Measurements from ENCODE around the gene PPP1R9A.

Gene PPP1R9A

DNA sequence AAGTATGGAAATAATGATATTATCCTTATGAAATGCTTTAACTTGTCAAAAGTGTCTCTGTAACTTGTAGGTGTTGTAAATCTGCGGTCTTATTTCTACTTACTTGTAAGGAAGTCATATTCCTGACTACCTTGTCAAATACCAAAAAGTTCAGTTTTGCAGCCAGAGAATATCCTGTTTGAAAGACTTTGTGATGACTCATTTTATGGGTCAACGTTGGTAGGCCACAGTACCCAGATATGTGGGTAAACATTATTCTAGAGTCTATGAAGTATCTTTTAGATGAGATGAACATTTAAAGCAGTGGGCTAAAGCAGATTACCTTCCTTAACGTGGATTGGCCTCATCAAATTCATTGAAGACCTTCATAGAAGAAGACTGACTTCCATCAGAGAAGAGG lies 195.3 kb downstream of the PPP1R9A start:
- no peak for DNase-seq

DNA sequence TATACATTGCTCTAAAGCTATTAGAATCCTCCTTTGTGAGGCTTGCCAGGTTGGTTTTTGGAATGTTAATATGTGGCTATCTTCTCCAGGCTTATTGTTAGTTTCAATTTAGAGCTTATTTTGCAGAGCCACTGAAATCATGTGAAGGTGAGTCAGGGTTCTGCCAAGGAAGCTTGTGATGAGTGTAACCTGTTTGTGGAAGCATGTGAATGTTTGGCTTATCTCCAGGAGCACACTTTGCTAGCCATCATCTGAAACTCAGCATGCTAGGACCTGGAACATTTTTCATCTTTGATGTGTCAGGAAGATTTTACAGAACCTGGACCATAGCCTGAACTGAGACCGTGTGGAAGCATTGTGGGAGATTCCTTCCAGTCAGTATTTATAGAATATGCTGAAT lies 197.3 kb downstream of the PPP1R9A start:
- DNase-seq: no peak

DNA sequence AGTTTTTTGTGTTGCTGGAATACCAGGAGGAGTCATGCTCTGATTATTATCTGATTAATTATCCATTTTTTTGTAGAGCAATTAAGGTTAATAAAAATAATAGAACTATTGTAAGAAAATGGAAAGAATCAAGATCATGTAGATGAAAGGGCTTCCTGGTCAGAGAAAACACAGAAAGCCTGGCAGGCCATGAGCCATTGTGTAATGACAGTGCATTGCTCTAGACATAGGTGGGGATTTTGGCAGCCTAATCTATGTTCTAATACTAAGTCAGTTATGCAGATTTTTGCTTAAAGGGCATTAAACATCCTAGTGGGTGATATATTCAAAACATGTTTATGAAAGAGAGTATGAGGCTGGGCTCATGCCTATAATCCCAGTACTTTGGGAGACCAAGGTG lies 198.2 kb downstream of the PPP1R9A start:
- no peak for DNase-seq

DNA sequence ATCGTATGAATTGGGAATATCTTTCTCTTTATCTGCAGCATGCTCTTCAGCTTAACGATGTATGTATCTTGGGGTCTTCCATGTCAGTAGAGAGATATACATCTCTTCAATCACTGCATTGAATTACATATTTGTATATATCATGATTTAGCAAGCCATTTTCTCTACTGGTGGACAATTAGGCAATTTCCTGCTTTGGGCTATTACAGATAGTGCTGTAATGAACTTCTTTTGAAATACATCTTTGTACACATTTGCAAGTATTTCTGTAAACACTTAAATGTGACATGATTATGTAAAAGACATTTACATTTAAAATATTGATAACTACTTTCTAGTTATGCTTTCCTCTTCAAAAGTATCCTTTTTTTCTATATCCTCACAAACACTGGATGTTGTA lies 199.0 kb downstream of the PPP1R9A start:
- no peak for DNase-seq

DNA sequence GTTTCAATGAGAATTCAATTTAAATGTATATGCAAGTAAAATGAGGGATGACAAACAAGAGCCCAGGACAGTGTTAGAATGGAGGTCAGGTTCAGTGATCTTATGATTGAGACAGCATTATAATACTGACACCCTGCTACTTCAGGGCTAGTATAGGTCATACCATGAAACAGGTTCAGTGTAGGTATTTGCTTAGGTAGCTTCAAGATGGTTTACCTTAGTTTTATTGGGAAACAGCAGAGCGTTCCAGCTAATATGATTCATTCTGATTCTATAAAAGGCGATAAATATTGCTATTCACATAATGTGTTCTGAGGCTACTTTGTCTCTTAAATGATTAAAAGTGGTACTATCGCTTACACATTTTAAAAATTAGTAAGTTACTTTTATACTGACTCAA lies 203.3 kb downstream of the PPP1R9A start:
- DNase-seq: no peak

DNA sequence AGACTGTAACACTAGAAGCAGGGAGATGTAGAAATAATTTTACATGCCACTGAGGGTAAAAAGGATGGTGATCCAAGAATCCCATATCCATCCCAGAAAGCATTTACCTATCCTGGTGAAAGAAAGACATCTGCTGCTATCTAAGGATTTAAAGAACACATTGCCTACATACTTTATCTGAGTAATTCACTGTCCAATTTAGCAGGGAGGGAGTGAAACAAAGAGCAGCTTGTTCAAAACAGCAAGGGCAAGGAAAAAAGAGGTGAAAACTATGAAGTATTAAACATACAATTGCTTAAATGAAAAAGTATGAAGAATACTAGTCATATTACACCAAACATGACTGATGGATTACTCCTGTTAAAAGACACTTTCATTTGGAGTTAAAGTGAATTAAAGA lies 206.2 kb downstream of the PPP1R9A start:
- no peak for DNase-seq

DNA sequence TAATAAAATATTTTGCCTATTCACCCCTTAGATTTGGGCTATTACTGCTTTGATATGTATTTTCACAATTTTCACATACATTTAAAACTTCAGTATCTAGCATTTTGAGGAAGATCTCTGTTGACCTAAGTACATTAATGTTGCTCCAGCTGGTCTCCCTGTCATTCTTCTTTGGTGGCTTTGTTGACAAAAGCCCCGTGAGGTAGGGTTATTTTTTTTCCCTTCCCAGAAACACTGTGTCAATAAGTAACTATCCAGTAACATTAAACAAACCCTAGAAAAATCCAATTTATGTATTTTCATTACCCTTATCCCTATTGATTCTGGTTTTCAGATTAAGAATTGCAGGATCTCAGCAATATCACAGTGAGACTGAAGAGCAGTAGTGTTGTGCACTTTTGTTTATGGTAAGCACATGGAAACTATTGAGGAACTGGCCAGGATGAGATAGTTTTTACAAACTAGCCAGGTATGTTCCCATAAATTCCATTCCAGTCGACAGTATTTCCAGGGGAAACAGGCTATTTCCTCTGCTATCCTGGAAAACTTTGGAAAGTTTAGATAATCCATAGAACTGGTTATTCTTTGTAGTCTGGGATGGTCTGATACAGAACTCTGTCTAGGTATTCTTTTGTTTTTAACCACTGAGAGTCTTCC lies 218.8 kb downstream of the PPP1R9A start:
- no peak for DNase-seq

DNA sequence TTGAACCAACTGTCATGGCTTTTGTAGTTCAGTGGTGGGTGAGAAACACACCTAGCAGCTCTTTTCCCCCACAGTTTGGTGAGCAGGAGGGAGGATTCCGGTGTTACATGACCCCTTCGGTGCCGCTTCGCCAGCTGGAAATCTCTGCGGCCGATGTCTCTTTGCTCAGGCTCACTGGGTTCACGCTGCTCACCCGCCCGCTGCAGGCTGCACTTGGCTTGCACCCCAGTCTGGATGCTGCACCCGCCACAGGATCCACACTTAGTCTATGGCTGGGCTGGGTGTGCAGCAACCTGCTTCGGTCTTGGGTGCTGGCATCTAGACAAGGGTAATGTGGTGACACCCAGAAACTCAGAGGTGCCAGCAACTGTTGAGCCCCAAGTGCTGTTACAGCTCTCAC lies 225.1 kb downstream of the PPP1R9A start:
- no peak for DNase-seq

DNA sequence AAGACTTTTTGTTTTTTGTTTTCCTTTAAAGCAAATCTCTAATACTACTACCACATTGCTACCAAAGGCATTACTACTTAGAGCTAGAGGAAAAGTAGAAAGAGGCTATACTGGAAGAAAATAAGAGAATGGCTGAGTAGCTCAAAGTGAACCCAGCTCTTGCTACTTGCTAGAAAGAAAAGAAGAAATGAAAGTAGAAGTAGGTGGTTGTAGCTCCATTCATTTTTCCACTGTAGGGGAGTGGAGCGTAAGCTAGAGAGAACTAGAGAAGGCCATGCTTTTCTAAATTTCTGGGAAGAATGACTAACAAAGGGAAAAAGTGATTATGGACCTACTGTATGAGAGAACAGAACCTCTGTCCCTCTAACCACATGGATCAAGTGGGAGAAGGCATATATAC lies 232.5 kb downstream of the PPP1R9A start:
- DNase-seq: no peak

DNA sequence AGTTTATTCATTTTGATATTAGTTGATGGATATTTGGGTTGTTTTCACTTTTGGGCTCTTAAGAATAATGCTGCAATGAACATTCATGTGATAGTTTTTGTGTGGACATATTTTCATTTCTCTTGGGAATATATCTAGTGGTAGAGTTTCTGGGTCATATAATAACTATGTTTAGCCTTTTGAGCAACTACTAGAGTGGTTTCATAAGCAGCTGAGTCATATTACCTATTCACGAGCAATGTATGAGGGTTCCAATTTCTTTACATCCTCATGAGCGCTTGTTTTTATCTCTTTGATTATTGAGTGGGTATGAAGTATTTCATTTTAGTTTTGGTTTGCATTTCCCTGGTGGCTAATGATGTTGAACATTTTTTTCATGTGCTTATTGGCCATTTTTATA lies 234.4 kb downstream of the PPP1R9A start:
- no peak for DNase-seq

DNA sequence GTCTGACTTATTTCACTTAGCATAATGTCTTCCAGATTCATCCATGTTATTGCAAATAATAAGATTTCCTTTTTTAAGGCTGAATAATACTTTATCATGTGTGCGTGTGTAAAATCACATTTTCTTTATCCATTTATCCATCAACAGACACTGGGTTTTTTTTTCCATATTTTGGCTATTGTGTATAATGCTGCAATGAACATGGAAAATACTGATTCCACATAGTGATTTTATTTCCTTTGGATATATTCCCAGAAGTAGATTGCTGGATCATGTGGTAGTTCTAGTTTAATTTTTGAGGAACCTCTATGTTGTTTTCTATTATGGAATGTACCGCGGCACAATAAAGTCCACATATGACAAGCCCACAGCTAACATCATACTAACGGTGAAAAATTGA lies 236.9 kb downstream of the PPP1R9A start:
- no peak for DNase-seq

DNA sequence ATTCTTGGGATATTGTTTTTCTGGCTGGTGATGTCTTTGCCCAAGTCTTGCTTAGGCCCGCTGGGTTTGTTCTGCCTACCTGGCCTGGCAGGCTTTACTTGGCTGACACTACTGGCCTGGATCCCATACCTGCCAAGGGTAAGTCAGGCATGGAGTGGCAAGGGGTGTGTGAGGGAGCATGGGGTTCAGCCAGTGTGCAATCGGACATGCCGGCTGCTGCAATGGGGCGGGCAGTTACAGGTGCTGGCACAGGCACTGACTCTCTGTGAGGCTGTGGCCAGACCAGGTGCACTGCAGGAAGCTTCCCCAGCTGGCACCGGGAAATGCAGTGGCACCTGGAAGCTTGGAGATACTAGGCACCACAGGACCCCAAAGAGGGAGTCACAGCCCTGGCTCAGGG lies 248.6 kb downstream of the PPP1R9A start:
- DNase-seq: no peak

DNA sequence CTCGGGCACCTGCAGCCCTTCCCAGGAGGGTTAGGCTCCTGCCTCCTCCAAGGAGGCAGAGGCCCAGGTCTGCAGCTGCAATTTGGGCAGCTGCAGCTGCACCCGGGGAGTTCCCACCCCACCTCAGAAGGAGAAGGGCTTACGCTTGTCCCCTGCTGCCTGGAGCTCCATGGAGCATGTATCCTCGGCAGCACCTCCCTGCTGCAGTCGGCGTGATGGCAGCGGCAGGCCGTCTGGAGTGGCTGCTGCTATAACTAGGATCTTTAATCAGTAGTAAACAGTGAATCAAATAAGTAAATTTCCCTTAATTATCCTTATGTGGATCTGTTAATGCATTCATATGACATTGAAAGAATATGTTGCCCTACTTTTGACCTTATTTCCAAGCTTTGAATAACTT lies 250.0 kb downstream of the PPP1R9A start:
- DNase-seq: no peak

DNA sequence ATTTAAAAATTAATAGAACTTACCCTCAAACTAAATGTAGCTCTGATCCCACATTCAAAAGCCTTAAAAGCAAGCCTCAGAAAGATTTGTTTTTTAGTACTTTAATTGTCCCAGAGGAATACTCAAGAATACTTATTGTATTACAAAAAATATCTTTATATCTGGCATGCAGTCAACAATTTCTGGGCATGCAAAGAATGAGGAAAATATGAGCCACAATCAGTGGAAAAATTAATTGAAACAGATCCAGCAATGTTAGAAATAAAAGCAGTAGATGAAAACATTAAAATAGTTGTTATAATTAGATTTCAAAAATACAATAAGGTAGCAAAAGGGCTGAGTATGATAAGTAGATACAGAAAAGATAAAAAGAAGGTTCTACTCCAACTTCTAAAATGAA lies 262.3 kb downstream of the PPP1R9A start:
- no peak for DNase-seq

DNA sequence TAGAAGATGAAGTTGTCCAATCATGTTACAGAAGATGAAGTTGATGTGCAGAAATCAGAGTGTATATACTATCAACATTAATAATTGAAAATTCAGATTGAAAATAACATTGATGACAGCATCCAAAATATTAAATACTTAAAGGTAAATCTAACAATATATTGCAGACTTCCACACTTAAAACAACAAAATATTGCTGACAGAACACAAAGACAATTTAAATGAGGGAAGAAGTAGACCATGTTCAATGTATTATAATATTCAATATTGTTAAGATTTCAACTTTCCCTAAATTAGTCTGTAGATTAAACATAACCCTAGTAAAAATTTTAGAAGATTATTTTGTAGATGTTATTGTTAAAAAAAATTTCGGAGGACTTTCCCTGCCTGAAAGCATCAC lies 265.0 kb downstream of the PPP1R9A start:
- DNase-seq: no peak

DNA sequence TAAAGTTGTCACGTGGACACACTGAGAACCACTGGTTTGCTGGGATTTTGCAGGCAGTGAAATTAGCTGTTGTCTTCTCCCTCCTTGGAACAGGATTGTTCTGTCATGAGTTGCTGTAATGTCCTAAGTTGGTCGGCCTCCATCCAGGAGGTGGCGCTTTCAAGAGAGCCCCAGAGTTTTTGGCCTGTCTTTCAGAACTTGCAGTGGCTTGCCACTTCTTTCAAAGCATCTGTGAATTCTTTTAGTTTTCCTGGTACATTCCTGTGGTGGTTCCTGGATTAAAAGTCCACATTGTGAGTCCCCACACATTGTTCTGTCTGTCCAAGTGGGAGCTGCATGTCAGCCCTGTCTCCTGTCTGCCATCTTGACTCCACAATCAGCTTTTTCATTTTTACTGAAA lies 283.1 kb downstream of the PPP1R9A start:
- no peak for DNase-seq

DNA sequence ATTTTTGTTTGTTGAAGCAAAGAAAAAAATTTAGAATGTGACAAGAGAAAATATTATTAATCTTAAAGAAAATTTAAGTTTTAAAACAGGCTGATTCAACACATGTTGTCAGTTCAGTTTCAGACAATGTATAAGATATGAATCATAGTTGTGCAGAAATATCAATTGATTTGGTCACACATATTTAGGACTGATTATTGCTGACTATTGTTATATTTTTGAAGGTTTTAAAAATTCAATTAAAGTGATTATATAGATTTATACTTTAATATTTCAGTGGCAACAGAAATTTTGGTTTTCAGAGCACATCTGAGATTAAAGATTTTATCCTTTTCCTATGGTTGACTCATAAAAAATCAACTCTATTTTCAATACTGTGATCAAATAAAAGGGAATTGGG lies 284.4 kb downstream of the PPP1R9A start:
- no peak for DNase-seq

DNA sequence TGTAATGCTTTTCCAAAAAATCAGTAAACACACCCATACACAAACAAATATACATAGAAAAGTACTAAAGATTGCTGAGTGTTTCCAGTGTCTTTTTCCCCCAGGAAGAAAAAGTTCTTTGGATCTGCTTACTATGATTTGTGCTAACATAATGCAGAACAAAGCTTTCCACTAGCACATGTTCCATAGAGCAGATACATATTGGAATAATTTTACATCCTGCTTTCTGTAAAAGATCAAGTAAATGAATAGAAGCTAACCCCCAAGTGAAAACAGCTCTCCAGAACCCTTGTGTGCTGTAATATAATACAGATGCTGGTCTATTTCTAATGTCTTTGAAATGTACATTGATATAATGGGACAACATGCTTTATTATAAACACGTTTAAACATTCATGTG lies 291.5 kb downstream of the PPP1R9A start:
- DNase-seq: no peak

DNA sequence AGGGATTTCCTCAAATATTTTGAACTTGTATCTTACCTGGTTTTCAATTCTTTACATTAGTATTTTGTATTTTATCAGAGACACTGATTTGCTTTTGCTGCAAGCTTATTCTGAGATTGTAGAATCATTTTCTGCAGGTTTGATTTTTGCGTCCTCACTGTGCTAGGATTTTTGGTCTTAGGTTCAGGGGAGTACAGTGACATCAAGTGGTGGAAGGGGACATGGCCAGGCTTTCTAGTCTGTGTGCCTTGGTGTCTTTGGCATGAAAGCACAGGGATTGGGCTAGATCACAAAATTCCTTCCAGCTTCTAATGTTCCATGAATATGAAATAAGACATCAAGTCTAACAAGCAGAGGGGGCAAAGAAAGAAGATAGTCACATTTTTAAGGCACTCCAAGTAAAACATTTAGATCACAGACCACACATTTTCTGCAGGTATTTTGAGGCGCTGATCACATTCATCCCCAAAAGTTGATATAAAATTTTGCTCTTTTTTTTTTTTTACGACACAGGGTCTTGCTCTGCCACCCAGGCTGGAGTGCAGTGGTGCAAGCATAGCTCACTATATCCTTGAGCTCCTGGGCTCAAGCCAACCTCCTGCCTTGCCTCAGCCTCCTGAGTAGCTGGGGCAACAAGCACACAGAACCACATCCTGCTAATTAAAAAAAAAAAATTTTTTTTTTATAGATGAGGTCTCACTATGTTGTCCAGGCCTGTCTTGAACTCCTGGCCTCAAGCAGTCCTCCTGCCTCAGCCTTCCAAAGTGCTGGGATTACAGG lies 292.6 kb downstream of the PPP1R9A start:
- DNase-seq: no peak

DNA sequence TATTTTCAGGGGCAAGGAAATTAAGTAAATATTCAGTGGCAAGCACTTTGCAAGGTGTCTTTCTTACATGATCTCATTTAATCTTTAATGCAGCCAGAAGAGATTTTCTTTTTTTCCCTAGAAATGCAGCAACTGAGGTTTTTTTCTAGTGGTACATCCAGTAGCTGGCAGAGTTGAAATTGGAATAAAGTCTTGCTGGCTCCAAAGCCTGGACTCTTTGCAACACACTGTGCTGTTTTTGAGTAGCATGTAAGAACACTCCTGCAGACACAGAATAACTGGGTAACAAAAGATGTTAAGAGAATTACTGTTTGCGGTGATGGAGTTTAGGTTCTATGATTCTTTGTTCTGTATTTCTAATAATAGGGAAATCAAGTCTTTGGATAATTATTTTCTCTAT lies 293.3 kb downstream of the PPP1R9A start:
- no peak for DNase-seq

DNA sequence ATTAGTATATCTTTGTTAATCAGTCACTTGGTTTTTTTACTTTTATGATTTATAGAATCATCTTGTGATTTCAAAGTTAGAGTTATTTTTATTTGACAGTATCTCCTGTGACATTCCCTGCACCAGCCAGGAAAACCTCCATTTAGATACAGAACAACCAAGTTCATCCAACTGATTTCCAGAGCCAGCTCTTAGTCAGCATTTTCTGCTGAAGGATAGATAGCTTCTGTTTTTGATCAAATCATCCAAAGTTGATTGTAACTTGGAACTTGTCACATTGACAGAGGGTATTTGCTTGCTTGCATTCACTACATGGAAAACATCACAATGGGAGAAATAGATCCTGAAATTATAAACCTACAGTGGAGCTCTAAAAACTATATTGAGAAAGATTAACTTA lies 294.3 kb downstream of the PPP1R9A start:
- no peak for DNase-seq

DNA sequence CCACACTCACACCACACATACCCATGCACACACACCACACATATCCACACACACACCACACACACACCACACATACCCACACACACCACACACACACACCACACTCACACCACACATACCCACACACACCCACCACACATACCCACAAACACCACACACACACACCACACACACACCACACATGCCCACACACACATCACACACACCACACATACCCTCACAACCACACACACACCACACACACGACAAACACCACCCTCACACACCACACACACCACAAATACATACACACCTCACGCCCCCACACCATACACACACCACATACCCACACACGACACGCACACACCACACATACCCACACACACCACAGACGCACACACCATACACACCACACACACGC lies 297.2 kb downstream of the PPP1R9A start:
- no peak for DNase-seq

DNA sequence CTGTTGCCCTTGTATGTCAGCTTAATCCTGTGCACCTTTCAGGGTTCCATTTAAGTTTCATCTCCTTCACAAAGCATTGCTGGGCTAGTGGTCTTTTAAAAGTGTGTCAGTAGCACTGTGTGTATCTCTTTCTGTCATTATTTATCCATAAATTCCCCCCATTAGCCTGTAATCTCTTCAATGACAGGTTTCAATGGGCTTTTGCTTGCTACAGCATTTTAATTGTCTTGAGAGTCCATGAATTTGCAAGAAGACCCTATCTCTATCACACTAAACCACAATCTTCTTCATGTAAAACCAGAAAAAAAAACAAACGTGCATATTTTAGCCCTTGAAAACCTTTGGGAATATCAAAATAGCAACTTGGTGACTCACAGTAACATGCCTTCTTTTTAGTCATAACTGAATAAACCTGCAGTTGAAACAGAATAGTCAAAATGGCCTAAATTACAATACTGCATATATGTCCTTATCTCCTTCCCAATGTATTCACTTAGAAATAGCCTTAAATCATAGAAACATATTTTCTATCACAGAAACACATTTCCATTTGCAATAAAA lies 298.4 kb downstream of the PPP1R9A start:
- no peak for DNase-seq

DNA sequence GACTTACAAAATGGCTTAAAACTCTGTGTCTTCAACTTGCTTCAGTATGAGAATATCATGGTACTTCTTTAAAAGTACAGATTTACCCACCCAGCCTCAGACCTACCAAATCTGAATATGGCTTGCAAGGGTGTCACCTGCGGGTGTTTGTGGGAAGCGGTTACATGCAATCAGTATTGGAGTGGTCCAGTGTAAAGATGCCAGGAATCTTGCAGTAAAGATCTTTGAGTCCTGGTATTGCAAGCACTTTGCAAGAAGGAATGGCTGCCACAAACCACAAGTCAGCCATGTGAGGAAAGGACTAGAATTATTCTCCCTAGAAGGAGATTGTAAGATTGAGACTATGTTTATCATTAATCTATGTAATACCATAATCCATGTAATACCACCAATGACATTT lies 301.9 kb downstream of the PPP1R9A start:
- no peak for DNase-seq

DNA sequence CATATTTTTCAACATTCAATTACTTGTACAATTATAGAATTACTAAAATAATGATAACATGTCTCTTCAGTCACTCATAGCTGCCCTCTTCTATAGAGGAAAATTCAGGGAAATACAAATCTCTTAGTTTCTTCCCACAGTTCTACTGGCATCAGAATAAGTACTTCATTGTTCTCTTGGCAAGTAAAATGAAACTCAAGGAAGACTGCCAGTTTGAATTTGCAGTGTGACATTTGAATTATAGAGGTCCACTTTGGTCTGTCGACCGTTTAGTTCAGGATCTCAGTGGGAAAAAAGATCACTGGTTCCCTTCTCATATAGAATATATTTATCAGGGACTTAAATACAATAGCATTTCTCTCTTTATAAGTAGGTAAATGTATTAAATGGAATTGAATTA lies 302.4 kb downstream of the PPP1R9A start:
- DNase-seq: no peak

Measured in CD4-positive, alpha-beta T cell treated with Interleukin-10 for 1 hour (primary cell).